Osteoblast (primary cell): Measurements from ENCODE around the gene NEGR1. TPM values are rescaled to one million over a fixed set of nuclear protein-coding genes. Genes with fewer than 3 reads are reported as not detected.

ENCODE experiments used
- DNase-seq: peaks from one replicate; pipeline ENCODE4 v3.0.0; 2011; ENCODE audit warnings: low spot score, mixed read lengths; ENCODE audit not compliant: insufficient read length; ENCODE audit errors: missing footprints
- H2AFZ ChIP-seq: 2 replicates; pipeline ENCODE4 v1.6.0; 2011; ENCODE audit warnings: mild to moderate bottlenecking, low read length
- H3K27ac ChIP-seq: 2 replicates; pipeline ENCODE4 v1.5.1; 2011; ENCODE audit warnings: mild to moderate bottlenecking, low read depth, low read length, moderate library complexity
- H3K27me3 ChIP-seq: 2 replicates; pipeline ENCODE4 v1.6.0; 2012; ENCODE audit warnings: mild to moderate bottlenecking, control low read depth, inconsistent platforms, low read length, moderate library complexity; ENCODE audit not compliant: insufficient read depth
- H3K36me3 ChIP-seq: 2 replicates; pipeline ENCODE4 v1.5.1; 2011; ENCODE audit warnings: mild to moderate bottlenecking, low read length, control low read depth, moderate library complexity; ENCODE audit not compliant: insufficient read depth
- H3K4me1 ChIP-seq: 2 replicates; pipeline ENCODE4 v1.5.1; 2011; ENCODE audit warnings: mild to moderate bottlenecking, low read length, control low read depth, moderate library complexity; ENCODE audit not compliant: insufficient read depth
- H3K4me2 ChIP-seq: 2 replicates; pipeline ENCODE4 v1.6.0; 2011; ENCODE audit warnings: mild to moderate bottlenecking, low read length; ENCODE audit not compliant: insufficient read depth
- H3K4me3 ChIP-seq: fragments of 200-600 bp; sonication (generic); 3 replicates; pipeline ENCODE4 v1.5.1; 2012; ENCODE audit warnings: mild to moderate bottlenecking, low read length, inconsistent platforms; ENCODE audit not compliant: insufficient read depth
- H3K79me2 ChIP-seq: 2 replicates; pipeline ENCODE4 v1.6.0; 2012; ENCODE audit warnings: mild to moderate bottlenecking, low read length, control low read depth, inconsistent platforms; ENCODE audit not compliant: insufficient read depth
- H3K9me3 ChIP-seq: 2 replicates; pipeline ENCODE4 v1.5.1; 2011; ENCODE audit warnings: low read depth, low read length, control low read depth
- H4K20me1 ChIP-seq: 2 replicates; pipeline ENCODE4 v1.6.0; 2012; ENCODE audit warnings: mild to moderate bottlenecking, low read length, control low read depth; ENCODE audit not compliant: insufficient read depth
- total RNA-seq: library from RNA; depleted of rRNA; stranded (reverse); fragments of >200 nt; gene quantifications from 2 replicates; pipeline ENCODE4 v1.2.3, GENCODE V29; 2012
- TF ChIP-seq, protein P1 (sequence below): IDR thresholded peaks from 2 replicates; pipeline ENCODE4 v1.5.1; 2011; ENCODE audit warnings: mild to moderate bottlenecking, low read depth, low read length, moderate library complexity; ENCODE audit errors: extremely low read depth

The NEGR1 gene
- total RNA-seq, 1 donor, result 18.1 TPM

GRCh38 chr1:71498542-71498941 lies 783.8 kb downstream of the NEGR1 start:
- no peak overlapping the region for H3K27ac ChIP-seq
- no peaks in the 10 kb centered on the region for H3K79me2 ChIP-seq
- no peak overlapping the region for H3K4me2 ChIP-seq
- H3K27me3 ChIP-seq, result no peaks in the 10 kb centered on the region
- H3K4me1 ChIP-seq, result no peaks in the 10 kb centered on the region
- H3K4me3 ChIP-seq, result no peak overlapping the region
- TF ChIP-seq, protein P1, sequence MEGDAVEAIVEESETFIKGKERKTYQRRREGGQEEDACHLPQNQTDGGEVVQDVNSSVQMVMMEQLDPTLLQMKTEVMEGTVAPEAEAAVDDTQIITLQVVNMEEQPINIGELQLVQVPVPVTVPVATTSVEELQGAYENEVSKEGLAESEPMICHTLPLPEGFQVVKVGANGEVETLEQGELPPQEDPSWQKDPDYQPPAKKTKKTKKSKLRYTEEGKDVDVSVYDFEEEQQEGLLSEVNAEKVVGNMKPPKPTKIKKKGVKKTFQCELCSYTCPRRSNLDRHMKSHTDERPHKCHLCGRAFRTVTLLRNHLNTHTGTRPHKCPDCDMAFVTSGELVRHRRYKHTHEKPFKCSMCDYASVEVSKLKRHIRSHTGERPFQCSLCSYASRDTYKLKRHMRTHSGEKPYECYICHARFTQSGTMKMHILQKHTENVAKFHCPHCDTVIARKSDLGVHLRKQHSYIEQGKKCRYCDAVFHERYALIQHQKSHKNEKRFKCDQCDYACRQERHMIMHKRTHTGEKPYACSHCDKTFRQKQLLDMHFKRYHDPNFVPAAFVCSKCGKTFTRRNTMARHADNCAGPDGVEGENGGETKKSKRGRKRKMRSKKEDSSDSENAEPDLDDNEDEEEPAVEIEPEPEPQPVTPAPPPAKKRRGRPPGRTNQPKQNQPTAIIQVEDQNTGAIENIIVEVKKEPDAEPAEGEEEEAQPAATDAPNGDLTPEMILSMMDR, result no peak
- no peaks in the 10 kb centered on the region for H3K36me3 ChIP-seq
- no peaks in the 10 kb centered on the region for H3K9me3 ChIP-seq
- H4K20me1 ChIP-seq, result no peaks in the 10 kb centered on the region
- DNase-seq, result no peak
- H2AFZ ChIP-seq, result no peak overlapping the region

DNA sequence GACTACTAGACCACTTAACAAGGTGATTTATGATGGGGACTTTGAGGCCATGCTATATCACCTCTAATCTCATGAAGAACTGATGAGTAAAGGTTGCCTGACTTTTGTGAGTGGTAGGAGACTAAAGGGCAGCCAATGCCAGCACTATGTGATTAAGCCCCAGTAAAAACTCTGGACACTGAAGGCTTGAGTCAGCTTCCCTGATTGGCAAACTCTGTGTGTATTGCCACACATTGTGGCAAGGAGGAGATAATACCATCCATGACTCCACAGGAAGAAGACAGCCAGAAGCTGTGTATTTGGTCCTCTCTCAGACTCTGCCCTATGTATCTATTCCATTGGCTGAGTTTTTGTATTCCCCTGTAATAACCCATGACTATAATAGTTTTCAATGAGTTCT lies 788.2 kb downstream of the NEGR1 start:
- Histone ChIP-seq H2AFZ (no peak overlapping the region), H3K36me3 (no peaks in the 10 kb centered on the region), H3K9me3 (no peaks in the 10 kb centered on the region), H3K4me3 (no peak overlapping the region), H3K27ac (no peak overlapping the region), H3K79me2 (no peaks in the 10 kb centered on the region), H3K4me2 (no peak overlapping the region), H3K27me3 (no peaks in the 10 kb centered on the region), H3K4me1 (no peaks in the 10 kb centered on the region), H4K20me1 (no peaks in the 10 kb centered on the region)
- TF ChIP-seq, protein P1, result no peak
- no peak for DNase-seq

GRCh38 chr1:71492298-71493041 lies 789.9 kb downstream of the NEGR1 start:
- no peak overlapping the region for H3K4me2 ChIP-seq
- no peaks in the 10 kb centered on the region for H3K36me3 ChIP-seq
- no peaks in the 10 kb centered on the region for H4K20me1 ChIP-seq
- H3K27ac ChIP-seq, result no peak overlapping the region
- H3K79me2 ChIP-seq, result no peaks in the 10 kb centered on the region
- no peaks in the 10 kb centered on the region for H3K27me3 ChIP-seq
- no peak overlapping the region for H3K4me3 ChIP-seq
- no peak overlapping the region for H2AFZ ChIP-seq
- H3K9me3 ChIP-seq, result no peaks in the 10 kb centered on the region
- no peak for DNase-seq
- H3K4me1 ChIP-seq, result no peaks in the 10 kb centered on the region
- TF ChIP-seq, protein P1, result no peak

- Histone ChIP-seq H3K9me3 (no peaks in the 10 kb centered on the region), H3K36me3 (no peaks in the 10 kb centered on the region), H3K27me3 (no peaks in the 10 kb centered on the region), H3K4me3 (no peak overlapping the region), H3K79me2 (no peaks in the 10 kb centered on the region), H3K4me1 (no peaks in the 10 kb centered on the region), H4K20me1 (no peaks in the 10 kb centered on the region), H3K27ac (no peak overlapping the region), H3K4me2 (no peak overlapping the region), H2AFZ (no peak overlapping the region)
- TF ChIP-seq, protein P1, result no peak
- peak; percentile 58 for DNase-seq
These were observed 791.9 kb downstream of the NEGR1 start for GRCh38 chr1:71490432-71490831.
